Nephron progenitor cell (in vitro differentiated cells): ENCODE data around the gene SOHLH1.

ENCODE experiments used
- DNase-seq: peaks from one replicate; pipeline ENCODE4 v3.0.0; 2021
- H3K27ac Mint-ChIP-seq: 2 replicates; pipeline ENCODE4 v1.8.0; 2021; ENCODE audit warnings: mild to moderate bottlenecking, moderate library complexity, mixed read lengths
- H3K27me3 Mint-ChIP-seq: 2 replicates; pipeline ENCODE4 v1.8.0; 2021; ENCODE audit warnings: mild to moderate bottlenecking, low read depth, mixed read lengths; ENCODE audit not compliant: poor library complexity
- H3K36me3 Mint-ChIP-seq: 2 replicates; pipeline ENCODE4 v1.8.0; 2021; ENCODE audit warnings: low read depth, mixed read lengths
- H3K4me1 Mint-ChIP-seq: 2 replicates; pipeline ENCODE4 v1.8.0; 2021; ENCODE audit warnings: mixed read lengths
- H3K4me3 Mint-ChIP-seq: 2 replicates; pipeline ENCODE4 v1.8.0; 2021; ENCODE audit warnings: mild to moderate bottlenecking, moderate library complexity, mixed read lengths
- H3K9me3 Mint-ChIP-seq: 2 replicates; pipeline ENCODE4 v1.8.0; 2021; ENCODE audit warnings: mild to moderate bottlenecking, moderate library complexity, mixed read lengths
- TF ChIP-seq, protein P1 (sequence below): fragments of 200-600 bp; sonication (generic); IDR thresholded peaks from 2 replicates; pipeline ENCODE4 v1.5.0; 2021; ENCODE audit warnings: antibody characterized with exemption

The SOHLH1 gene

DNA sequence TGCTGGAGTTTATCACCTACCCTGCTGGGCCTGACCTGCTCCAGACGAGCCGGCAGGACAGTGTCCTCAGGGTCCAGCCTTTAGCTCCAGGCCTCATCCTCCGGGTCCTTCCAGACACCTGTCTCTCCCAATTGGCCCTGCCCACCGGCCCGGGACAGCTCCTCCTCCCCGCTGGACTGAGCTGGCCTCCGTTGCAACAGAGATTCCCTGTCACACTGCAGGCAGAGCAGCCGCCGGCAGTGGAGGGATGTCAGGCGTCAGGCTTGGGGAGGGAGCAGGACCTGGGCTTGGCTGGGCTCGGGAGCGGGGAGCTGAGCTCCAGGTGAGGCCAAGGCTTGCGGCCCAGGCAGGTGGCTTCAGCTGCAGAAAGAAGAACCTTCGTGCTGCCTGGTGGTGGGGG is 4.4 kb upstream of the SOHLH1 start:
- Mint-ChIP-seq H3K4me3 (no peak overlapping the region), H3K4me1 (no peaks in the 10 kb centered on the region), H3K27me3 (peaks cover 56% of the 10 kb centered on the region), H3K27ac (no peak overlapping the region), H3K36me3 (no peaks in the 10 kb centered on the region), H3K9me3 (no peaks in the 10 kb centered on the region)
- TF ChIP-seq, protein P1, sequence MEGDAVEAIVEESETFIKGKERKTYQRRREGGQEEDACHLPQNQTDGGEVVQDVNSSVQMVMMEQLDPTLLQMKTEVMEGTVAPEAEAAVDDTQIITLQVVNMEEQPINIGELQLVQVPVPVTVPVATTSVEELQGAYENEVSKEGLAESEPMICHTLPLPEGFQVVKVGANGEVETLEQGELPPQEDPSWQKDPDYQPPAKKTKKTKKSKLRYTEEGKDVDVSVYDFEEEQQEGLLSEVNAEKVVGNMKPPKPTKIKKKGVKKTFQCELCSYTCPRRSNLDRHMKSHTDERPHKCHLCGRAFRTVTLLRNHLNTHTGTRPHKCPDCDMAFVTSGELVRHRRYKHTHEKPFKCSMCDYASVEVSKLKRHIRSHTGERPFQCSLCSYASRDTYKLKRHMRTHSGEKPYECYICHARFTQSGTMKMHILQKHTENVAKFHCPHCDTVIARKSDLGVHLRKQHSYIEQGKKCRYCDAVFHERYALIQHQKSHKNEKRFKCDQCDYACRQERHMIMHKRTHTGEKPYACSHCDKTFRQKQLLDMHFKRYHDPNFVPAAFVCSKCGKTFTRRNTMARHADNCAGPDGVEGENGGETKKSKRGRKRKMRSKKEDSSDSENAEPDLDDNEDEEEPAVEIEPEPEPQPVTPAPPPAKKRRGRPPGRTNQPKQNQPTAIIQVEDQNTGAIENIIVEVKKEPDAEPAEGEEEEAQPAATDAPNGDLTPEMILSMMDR = no peak
- DNase-seq = peak; percentile 34

DNA sequence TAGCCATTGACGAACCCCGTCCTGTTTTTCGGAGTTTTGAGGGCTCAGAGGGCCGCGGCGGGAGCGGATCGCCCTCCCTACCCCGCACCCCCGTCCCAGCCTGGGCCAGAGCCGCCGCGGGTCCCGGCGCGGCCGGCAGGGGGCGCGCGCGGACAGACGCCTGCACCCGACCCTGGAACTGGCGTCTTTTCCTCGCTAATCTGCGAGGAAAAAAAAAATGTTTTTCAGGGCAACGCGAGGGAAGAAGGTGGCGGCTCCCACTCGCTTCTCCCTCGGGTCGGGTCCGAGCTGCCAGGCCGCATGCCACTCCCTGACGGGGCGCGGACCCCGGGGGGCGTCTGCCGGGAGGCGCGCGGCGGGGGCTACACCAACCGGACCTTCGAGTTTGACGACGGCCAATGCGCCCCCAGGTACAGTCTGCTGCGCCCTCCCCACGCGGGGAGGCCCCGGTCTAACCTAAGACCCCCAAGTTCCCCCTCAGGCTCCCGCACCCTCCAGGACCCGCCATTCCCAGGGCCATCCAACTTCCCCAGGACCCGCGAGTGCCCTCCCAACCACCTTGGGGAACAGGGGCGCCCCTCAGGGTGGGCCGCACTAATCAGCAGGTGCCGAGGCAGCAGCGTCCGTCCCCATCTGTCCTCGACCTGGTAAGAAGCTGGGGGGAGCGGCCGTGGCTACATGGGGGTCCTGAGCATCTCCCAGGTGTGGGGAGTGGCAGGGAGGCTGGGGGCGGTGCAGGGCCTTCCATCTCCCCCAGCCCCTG is 2.9 kb upstream of the SOHLH1 start, which contains the start of gene KCNT1:
KCNT1 (plus strand) TSS at position 227 of the 763 bp plus-strand sequence; CDS start at position 301, 74 bp downstream.
- no peak within 1 kb of the TSS for H3K4me3 Mint-ChIP-seq
- peaks cover 4% of the 10 kb centered on the region for H3K4me1 Mint-ChIP-seq
- H3K36me3 Mint-ChIP-seq = no peaks in the 10 kb centered on the region
- H3K9me3 Mint-ChIP-seq = no peaks in the 10 kb centered on the region
- TF ChIP-seq, protein P1 = peak; percentile 94
- DNase-seq = peak; percentile 89
- no peak within 1 kb of the TSS for H3K27ac Mint-ChIP-seq
- peaks cover 54% of the 10 kb centered on the region for H3K27me3 Mint-ChIP-seq

DNA sequence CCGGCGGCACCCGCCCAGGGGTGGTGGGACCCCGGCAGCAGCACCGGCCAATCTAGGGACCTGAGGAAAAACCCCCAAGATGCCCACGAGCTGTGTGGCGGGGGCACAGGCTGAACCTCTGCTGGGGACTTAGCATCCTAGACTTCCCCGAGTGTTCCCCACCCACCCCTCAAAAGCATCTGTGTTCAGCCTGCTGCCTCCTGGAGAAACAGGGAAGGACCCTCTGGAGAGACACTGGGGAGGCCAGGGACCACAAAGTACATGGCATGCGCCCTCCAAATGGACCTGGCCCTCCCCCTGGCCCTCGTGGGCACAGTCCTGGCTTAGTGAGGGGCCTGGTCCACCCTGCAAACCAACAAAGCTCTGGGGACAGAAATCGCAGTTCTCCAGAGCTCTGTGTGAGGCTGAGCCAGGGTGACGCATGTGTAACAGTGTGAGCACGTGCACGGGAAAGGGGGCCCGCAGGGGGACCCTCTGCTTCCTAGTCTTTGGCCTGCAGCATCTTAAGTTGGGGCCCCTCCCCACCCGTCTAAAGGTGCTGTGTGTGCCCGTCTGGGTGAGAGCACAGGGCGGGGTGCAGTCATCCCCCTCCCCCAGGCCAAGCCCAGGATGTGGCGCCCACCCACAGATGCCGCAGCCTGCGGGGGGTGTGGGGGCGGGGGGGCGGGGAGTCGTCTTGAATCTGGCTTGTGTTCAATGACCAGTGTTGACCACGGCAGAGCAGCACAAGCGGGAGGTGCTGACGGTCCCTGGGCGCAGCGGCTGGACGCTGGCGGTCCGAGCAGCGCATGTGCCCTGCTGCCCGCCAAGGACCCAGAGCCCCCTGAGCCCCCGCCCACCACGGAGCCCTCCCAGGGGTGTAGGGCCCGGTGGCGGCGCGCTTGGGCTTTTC is 2.0 kb upstream of the SOHLH1 start:
- TF ChIP-seq, protein P1 = no peak
- H3K4me1 Mint-ChIP-seq = peaks cover 4% of the 10 kb centered on the region
- peaks cover 59% of the 10 kb centered on the region for H3K27me3 Mint-ChIP-seq
- no peak for DNase-seq
- no peak overlapping the region for H3K27ac Mint-ChIP-seq
- no peaks in the 10 kb centered on the region for H3K36me3 Mint-ChIP-seq
- no peaks in the 10 kb centered on the region for H3K9me3 Mint-ChIP-seq
- no peak overlapping the region for H3K4me3 Mint-ChIP-seq

DNA sequence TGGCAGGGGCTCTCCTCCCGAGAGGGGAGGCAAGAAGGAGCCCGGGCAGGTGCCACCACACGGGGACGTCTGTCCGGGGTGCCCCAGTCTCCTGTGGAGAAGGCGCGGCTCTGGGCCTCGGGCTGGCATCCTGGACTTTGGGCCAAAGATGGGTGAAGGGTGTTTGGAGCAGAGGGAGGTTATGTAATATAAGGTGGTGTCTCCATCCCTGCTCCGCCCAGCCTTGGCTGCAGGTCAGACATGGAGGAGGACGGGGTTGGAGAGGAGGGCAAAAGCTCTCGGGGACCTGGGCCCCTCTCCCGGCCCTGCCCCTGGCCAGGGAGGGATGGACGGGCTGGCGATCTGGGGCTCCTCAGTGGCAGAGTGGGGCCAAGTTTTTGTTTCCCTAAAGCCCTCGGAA is 1.2 kb upstream of the SOHLH1 start:
- peaks cover 57% of the 10 kb centered on the region for H3K27me3 Mint-ChIP-seq
- DNase-seq = no peak
- no peak overlapping the region for H3K4me3 Mint-ChIP-seq
- H3K9me3 Mint-ChIP-seq = no peaks in the 10 kb centered on the region
- no peak overlapping the region for H3K27ac Mint-ChIP-seq
- H3K4me1 Mint-ChIP-seq = peaks cover 4% of the 10 kb centered on the region
- TF ChIP-seq, protein P1 = no peak
- H3K36me3 Mint-ChIP-seq = no peaks in the 10 kb centered on the region

DNA sequence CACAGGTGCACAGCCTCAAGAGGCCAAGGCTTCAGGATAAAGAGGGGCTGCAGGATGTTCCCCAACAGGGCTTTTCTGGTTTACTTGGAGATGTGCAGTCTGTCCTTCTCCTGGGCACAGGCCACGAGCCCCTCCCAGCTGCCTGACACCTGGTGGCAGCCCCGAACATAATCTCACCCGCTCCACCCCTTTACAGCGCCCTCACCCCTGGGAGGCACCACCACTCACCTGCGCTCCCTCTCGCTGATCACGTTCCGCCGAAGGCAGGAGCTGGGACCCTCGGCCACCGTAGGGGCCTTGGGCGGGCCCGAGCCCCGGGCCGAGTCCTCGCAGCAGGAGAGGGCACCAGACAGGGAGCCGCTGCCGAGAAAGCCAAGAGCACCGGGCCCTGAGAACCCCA is 514 bp downstream of the SOHLH1 start:
- H3K27me3 Mint-ChIP-seq = peaks cover 40% of the 10 kb centered on the region
- peaks cover 13% of the 10 kb centered on the region for H3K4me1 Mint-ChIP-seq
- DNase-seq = no peak
- H3K36me3 Mint-ChIP-seq = no peaks in the 10 kb centered on the region
- H3K9me3 Mint-ChIP-seq = no peaks in the 10 kb centered on the region
- TF ChIP-seq, protein P1 = no peak
- H3K27ac Mint-ChIP-seq = no peak overlapping the region
- no peak overlapping the region for H3K4me3 Mint-ChIP-seq
